Uterus (tissue), 2 donors: ENCODE data around the gene TBC1D1.

ENCODE experiments used
- CTCF ChIP-seq, 4 experiments: fragments of 200-600 bp in 2 of 4; fragments of 450-650 bp in 2 of 4; sonication (generic) in 2 of 4; IDR thresholded peaks; one replicate each; pipeline ENCODE4 v1.5.1; 2016 to 2019; ENCODE audit warnings: antibody characterized with exemption in 4 of 4, mild to moderate bottlenecking in 2 of 4, moderate library complexity in 1 of 4
- POLR2A ChIP-seq, 2 donors: fragments of 450-650 bp; IDR thresholded peaks; one replicate each; pipeline ENCODE4 v1.6.1; 2016; ENCODE audit warnings: antibody characterized with exemption in 2 of 2, mild to moderate bottlenecking in 1 of 2, moderate library complexity in 1 of 2

DNA sequence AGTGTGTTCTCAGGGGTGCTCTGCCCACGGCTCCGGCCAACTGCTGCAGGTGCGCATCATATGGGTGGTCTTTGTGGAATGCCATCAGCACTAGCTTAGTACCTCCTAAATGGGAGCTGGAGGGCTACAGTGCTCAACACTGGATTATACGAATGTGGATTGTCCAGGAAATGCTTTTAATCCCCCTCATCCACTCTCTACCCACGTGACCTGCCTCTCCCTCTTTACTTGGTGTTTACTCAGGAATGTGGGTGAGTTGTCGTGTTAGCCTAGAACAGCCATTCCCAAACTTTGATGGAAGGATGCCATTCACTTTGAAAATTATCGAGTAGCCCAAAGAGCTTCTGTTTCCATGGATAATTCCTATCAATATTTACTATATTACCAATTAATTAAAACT, 220.1 kb downstream of the TBC1D1 start:
- no peak for TF ChIP-seq CTCF (IDR thresholded peaks at IDR 0.05)
- no peak for TF ChIP-seq POLR2A (IDR thresholded peaks at IDR 0.05)
